Fibroblast of skin of left biceps (primary cell): ENCODE measurements around the gene MOB3A.
"Not testable (repeated sequence)": the region's sequence is repeated elsewhere in the genome, so short reads cannot be mapped to it uniquely, and the experiment has no call there.

Source experiments
- DNase-seq, 2 experiments: peaks; one replicate each; pipeline ENCODE4 v3.0.0-alpha.2; 2013; ENCODE audit warnings: low read depth in 2 of 2

MOB3A gene

DNA sequence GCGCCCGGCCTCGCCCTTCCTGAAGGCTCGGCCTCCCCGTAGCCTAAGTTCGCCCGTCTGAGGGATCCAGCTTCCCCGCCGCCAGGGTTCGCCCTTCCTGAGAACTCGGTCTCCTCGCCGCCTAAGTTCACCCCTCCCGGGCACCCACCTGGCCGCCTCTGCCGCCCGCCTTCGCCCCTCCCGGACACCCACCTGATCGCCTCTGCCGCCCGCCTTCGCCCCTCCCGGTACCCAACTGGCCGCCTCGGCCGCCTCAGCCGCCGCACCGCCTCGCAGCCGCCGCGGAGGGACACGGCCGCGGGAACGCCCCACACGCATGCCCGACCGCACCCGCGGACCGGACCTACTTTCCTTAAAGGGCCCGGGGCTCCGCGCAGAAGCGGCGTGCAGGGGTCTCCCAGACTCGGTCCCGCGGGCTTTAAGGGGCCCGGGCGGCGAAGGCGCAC lies at the start of gene MOB3A:
Gene MOB3A (minus strand): TSS at position 293 of the 446 bp plus-strand sequence. CDS start 17,766 bp downstream, outside the sequence.
- DNase-seq, result peak; percentile 90

DNA sequence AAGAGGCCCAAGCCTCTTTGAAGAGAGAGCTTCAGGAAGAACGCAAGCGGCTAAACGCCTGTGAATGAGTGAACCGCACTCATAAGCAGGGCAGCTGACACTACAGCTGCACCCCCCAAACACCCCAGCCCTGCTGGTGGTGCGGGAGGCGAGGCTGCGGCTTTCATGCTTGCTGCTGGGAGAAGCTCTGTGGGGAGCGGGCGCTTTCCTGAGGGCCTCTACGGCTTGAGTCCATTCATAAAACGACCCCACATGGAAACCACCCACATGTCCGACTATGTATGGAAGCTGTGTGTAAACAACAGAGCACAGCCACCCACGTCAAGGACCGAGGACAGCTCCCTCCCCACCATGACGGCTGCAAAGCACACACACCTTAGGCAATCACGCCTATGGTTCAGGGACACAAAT lies 49.7 kb upstream of the MOB3A start:
- DNase-seq, result no peak

DNA sequence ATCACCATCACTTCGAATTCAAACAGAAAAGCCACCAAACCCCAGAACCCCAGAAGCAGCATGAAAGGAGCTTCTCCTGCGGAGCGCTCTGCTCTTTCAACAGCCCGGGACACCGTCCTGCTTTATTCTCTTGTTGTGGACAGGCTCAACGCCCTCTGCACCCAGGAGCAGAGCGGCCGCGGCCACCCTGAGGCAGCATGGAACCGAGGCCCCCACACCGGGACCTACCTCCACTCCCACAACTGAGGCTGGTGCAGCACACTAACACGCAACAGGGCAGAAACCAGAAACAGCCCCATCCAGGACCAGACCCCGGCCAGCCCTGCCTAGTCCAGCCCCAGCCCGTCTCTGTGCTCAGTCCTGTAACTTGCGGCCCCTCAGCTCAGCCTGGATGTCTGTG lies 48.1 kb upstream of the MOB3A start:
- DNase-seq, result no peak

- DNase-seq, result no peak
Observed at GRCh38 chr19:2142173-2142829, 46.2 kb upstream of the MOB3A start.

DNA sequence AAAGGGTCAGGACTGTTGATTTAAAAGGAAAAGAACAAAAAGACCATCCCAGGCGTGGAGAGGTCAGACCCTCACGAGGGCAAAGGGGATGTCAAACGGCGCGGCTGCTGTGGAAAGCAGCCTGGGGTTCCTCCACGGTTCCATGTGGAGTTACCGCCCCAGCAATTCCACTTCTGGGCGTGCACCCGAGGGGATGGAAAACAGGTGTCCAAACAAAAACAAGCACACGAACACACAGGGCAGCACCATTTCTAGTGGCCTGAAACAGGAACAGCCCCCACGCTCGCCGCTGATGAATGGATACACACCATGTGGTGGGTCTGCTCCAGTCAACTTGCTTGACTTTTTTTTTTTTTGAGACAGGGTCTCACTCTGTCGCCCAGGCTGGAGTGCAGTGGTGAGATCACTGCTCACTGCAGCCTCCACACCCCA lies 44.0 kb upstream of the MOB3A start:
- DNase-seq, result no peak

- DNase-seq, result no peak
Observed at GRCh38 chr19:2139385-2140137, 43.4 kb upstream of the MOB3A start.

DNA sequence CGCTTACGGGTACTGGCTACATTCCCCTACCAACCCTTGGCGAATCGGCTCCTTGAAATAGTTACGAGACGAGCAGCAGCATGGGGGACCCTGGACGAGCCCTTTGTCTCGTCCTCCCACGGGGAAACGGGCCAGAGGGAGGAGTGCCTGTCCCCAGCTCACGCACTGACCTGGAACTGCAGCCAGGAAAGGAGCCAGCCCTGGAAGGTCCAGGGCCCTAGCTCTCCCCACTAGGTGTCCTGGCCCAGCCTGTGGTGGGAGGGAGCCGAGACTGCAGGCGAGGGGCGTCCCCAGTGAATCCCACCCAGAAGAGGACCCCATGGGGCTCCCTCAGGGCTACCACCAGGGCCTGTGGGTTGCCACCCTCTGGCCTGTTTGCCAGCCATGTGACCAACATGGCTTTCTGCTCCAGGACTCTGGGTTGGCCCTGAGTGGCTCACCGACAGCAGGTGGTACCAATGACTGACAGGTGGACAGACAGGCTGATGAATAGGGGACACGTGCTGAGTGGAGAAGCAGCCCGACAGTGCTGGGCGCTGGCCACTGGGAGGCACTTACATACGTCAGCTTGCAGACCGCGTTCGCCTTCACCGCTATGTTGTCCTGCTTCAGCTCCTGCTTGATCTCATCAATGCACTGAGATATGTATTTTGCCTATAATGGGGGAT lies 42.1 kb upstream of the MOB3A start:
- no peak for DNase-seq

- no peak for DNase-seq
Observed at GRCh38 chr19:2136796-2137195, 40.7 kb upstream of the MOB3A start.

- DNase-seq, result no peak
Observed at GRCh38 chr19:2135474-2136402, 39.6 kb upstream of the MOB3A start.

- no peak for DNase-seq
Observed at GRCh38 chr19:2132731-2133490, 36.8 kb upstream of the MOB3A start.

- no peak for DNase-seq
Observed at GRCh38 chr19:2132191-2132590, 36.1 kb upstream of the MOB3A start.

- not testable (repeated sequence) for DNase-seq
Observed at GRCh38 chr19:2131012-2131975, 35.2 kb upstream of the MOB3A start.

DNA sequence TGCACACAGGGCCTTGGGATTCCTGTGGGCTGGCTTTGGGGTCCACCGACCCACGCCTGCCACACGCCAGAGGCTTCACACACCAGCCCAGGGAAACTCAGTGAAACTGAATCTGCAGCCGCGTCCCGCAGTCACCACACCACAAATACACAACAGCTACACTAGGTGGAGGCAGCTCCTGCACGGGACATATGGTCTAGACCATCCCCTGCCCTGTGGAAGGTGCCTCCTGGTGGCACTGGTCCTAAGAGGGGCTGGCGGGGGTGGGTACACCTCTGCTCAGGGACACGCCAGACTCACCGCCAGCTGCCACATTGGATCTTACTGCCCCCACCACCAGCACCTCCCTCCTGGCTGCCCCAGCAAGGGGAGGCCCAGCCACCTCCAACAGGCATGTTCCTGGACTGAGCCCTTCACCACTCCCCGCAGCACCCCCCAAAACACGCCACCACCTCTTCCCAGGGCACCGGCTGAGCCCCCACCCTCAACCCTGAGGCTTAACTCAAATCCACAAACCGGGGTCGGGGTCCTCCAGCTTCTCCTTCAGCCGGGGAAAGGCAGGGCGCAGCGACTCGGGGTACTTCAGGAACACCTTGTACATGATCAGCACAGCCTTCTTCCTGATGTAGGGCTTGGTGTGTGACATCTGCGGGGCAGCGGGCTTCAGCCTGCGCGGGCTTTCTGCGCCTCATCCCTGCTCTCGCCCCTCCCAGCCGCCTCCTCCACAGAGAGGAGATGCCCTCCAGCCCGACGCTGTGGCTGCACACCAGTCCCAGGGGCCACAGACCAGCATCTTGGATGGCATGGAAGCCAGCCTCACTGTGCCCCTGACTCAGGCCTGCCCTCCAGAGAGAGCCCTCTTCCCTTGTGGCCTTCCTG lies 34.0 kb upstream of the MOB3A start:
- DNase-seq, result no peak

DNA sequence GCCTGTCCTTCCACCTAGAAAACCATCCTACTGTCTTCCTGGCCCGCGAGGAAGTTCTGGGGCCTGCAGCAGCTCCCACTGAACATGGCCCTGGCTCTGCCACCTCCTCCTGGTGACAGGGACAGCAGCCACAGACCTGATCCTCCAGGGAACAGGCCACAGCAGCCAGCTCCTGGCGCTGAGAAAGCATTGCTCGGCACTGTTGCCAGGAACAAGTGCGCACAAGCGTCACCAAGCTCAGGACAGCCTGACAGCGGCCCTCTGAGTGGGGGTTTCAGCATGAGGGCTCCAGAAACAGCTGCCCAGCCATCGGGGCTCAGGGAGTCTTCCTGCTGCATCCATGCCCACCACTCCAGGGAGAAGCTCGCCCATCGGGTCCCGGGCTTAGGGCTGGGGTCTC lies 33.4 kb upstream of the MOB3A start:
- DNase-seq, result no peak

GRCh38 chr19:2129022-2129421 lies 32.9 kb upstream of the MOB3A start:
- DNase-seq, result no peak

DNA sequence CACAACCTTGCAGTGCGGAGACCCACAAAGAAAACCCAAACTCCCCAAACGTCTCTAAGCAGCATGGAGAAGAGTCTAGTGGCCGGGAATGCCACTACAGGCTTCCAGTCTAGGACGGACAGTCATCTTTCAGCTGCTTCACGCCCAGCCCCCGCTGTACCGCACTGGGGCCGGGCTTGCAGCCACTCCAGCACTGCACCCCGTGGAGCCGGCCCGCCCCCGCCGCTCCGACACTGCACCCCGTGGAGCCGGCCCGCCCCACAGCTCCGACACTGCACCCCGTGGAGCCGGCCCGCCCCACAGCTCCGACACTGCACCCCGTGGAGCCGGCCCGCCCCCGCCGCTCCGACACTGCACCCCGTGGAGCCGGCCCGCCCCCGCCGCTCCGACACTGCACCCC lies 32.1 kb upstream of the MOB3A start:
- not testable (repeated sequence) for DNase-seq

DNA sequence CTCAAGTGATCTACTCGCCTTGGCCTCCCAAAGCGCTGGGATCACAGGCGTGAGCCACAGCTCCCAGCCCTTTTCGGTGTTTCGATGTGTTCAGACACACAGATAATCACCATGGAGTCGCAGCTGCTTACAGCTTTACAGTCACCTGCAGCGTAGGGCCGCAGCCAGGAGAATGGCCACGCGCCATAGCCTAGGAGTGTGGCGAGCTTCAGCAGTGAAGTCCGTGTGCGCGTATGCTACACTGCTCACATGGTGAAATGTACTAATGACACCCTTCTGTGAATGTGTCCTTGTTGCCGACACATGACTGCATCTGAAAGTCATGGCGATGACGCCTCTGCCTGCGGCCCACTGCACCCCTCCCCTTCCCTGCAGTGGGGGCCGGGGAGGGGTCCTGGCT lies 31.6 kb upstream of the MOB3A start:
- no peak for DNase-seq

DNA sequence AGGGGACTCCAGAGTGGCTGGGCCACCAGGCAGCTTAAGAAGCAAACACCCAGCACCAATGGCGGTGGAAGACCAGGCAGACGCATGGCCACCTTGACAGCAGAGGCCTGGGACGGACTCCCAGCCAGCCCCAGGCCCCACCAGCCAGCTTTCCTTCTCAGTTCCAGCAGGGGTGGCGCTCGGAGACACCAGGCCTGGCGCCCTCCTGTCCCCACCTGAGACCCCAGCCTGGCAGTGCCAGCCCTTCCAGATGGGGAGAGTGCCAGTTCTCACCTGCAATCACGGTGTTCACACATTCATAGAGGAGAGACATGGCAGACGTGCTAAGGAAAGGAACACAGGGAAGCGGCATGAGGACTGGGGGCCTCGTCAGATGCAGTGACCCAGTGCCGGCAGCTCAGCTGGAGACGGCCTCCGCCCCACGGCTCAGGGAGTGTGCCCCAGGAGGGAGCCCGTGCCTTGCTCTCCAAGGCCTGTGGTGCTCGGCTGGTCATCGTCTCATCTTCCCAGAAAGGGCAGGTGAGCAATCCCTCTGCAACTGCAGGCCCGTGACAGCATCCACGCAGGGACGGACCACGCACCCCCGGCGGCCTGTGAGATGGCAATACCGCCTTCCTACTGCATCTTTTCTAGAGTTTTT lies 30.9 kb upstream of the MOB3A start:
- no peak for DNase-seq
